H1 (cell line): ENCODE results near the gene ANKRD13B. TPM values are rescaled to one million over a fixed set of nuclear protein-coding genes. Genes with fewer than 3 reads are reported as not detected.

Experiments
- ASH2L ChIP-seq: fragments of 200-600, 300-600 bp; sonication (generic); IDR thresholded peaks from one replicate; pipeline ENCODE4 v1.7.1; 2017; ENCODE audit warnings: low read length
- EP300 ChIP-seq, 2 experiments: IDR thresholded peaks; 1 replicate in 1 of 2; 2 replicates in 1 of 2; pipeline ENCODE4 v1.6.1; 2011 to 2012; ENCODE audit warnings: low read depth in 2 of 2, low read length in 2 of 2, mild to moderate bottlenecking in 2 of 2, borderline replicate concordance in 1 of 2, inconsistent platforms in 1 of 2, moderate library complexity in 1 of 2
- KDM1A ChIP-seq: fragments of 200-600, 300-600 bp; sonication (generic); IDR thresholded peaks from 2 replicates; pipeline ENCODE4 v1.7.1; 2016; ENCODE audit warnings: mild to moderate bottlenecking, low read length, borderline replicate concordance
- MAFK ChIP-seq: IDR thresholded peaks from 2 replicates; pipeline ENCODE4 v1.6.1; 2012; ENCODE audit warnings: low read depth, mild to moderate bottlenecking, improper control_type of control experiment, low read length
- RAD21 ChIP-seq, 2 experiments: IDR thresholded peaks in 1 of 2; conservative IDR thresholded peaks in 1 of 2; 2 replicates each; pipeline ENCODE4 v1.6.1; 2011; ENCODE audit warnings: low read depth in 2 of 2, low read length in 2 of 2, improper control_type of control experiment in 1 of 2, inconsistent platforms in 1 of 2, mild to moderate bottlenecking in 1 of 2, moderate library complexity in 1 of 2
- SIRT6 ChIP-seq: IDR thresholded peaks from one replicate; pipeline ENCODE4 v1.7.1; 2012; ENCODE audit warnings: low read length, inconsistent platforms
- SUZ12 ChIP-seq: fragments of 200-600 bp; sonication (generic); IDR thresholded peaks from 2 replicates; pipeline ENCODE4 v1.6.1; 2012; ENCODE audit warnings: mild to moderate bottlenecking, inconsistent platforms, low read length, moderate library complexity, mixed read lengths
- TAF1 ChIP-seq: IDR thresholded peaks from 2 replicates; pipeline ENCODE4 v1.6.1; 2011; ENCODE audit warnings: mild to moderate bottlenecking, low read depth, low read length
- TCF12 ChIP-seq: IDR thresholded peaks from 2 replicates; pipeline ENCODE4 v1.6.1; 2011; ENCODE audit warnings: low read depth, mild to moderate bottlenecking, low read length
- polyA plus RNA-seq, 7 experiments: library from polyadenylated mRNA; depleted of rRNA in 3 of 7; stranded (reverse) in 5 of 7; unstranded in 2 of 7; fragments of >200 nt in 5 of 7; fragments of 200-250 nt in 2 of 7; gene quantifications; 1 replicate in 5 of 7; 2 replicates in 1 of 7; 4 replicates in 1 of 7; pipeline versions ENCODE4 v1.2.1 to v1.2.3, GENCODE V29; 2011 to 2013; ENCODE audit warnings: missing spikeins in 2 of 7, mixed read lengths in 2 of 7
- total RNA-seq: library from RNA; stranded (reverse); fragmentation: NEBNext Ultra II Directional; extraction: Animal tissue kit (Norgen Biotek cat#: 25700); gene quantifications from 2 replicates; pipeline ENCODE4 v1.2.1, GENCODE V29; 2021
- TF ChIP-seq, protein P1 (sequence below): IDR thresholded peaks from 2 replicates; pipeline ENCODE4 v1.6.1; 2012; ENCODE audit warnings: low read length, inconsistent platforms

The ANKRD13B gene
- total and polyA plus RNA-seq, 2 of the 8 experiments (the other 6 are each of a cell fraction or from before 2014, with no cell fraction given): 16.4 to 48.5 TPM

DNA sequence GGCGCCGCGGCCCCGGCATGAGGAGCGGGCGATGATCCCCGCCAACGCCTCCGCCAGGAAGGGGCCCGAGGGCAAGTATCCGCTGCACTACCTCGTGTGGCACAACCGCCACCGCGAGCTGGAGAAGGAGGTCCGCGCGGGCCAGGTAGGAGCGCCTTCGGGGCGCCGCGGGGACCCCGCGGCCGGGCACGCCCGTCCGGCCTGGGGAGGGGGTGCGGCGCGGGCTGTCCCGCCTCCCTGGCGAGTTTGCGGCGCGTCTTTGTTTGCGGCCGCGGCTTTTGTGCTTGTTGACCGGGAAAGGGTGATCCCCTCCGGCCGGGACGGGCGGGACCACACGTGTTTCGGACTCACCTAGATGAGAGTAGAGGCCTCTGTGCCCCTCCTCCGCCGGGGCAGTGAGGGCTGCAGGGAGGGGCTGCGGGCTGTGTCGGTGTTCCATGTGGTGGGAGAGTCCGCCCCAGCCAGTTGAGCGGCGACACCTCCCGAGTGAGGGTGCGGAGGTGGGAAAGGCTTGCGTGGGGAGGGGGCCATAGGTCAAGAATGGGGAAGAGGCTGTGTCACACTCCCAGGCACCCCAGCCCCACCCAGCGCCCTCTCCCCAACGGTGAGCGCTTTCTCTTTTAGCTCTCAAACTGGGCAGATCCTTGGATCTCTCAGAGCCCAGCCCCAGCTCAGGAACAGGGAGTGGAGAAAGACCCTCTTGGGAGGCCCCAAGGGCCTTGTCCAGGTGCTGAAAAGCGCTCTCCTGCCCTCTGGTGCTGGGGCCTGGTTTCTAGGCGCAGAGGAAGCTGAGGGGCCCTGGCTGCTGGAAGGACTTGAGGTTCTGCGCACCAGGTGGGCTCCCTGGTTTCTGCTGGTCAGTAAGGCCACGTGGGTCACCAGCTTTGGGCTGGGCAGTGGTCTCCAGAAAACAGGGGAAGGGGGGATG lies 923 bp downstream of the ANKRD13B start (continued):
- TF ChIP-seq MAFK: no peak
- no peak for TF ChIP-seq ASH2L
- peak; percentile 46; the same call in 1 of the 2 replicates for TF ChIP-seq SUZ12
- TF ChIP-seq, protein P1, sequence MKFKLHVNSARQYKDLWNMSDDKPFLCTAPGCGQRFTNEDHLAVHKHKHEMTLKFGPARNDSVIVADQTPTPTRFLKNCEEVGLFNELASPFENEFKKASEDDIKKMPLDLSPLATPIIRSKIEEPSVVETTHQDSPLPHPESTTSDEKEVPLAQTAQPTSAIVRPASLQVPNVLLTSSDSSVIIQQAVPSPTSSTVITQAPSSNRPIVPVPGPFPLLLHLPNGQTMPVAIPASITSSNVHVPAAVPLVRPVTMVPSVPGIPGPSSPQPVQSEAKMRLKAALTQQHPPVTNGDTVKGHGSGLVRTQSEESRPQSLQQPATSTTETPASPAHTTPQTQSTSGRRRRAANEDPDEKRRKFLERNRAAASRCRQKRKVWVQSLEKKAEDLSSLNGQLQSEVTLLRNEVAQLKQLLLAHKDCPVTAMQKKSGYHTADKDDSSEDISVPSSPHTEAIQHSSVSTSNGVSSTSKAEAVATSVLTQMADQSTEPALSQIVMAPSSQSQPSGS: no peak
- no peak for TF ChIP-seq TCF12
- TF ChIP-seq KDM1A: no peak
- no peak for TF ChIP-seq SIRT6
- peak; percentile 44 to 57 for TF ChIP-seq RAD21 (IDR thresholded peaks at IDR 0.05 in 1 of 2, conservative IDR thresholded peaks at IDR 0.05 in 1 of 2; ENCODE audit: low read depth in 2 of 2, low read length in 2 of 2)
- no peak for TF ChIP-seq TAF1
- no peak for TF ChIP-seq EP300 (IDR thresholded peaks at IDR 0.05; ENCODE audit: borderline replicate concordance in 1 of 2, low read depth in 2 of 2, low read length in 2 of 2)
